Nephron progenitor cell (in vitro differentiated cells): Measurements from ENCODE around the gene NRGN.

Source experiments
- DNase-seq: peaks from one replicate; pipeline ENCODE4 v3.0.0; 2021
- H3K27ac Mint-ChIP-seq: 2 replicates; pipeline ENCODE4 v1.8.0; 2021; ENCODE audit warnings: mild to moderate bottlenecking, moderate library complexity, mixed read lengths
- H3K27me3 Mint-ChIP-seq: 2 replicates; pipeline ENCODE4 v1.8.0; 2021; ENCODE audit warnings: mild to moderate bottlenecking, low read depth, mixed read lengths; ENCODE audit not compliant: poor library complexity
- H3K36me3 Mint-ChIP-seq: 2 replicates; pipeline ENCODE4 v1.8.0; 2021; ENCODE audit warnings: low read depth, mixed read lengths
- H3K4me1 Mint-ChIP-seq: 2 replicates; pipeline ENCODE4 v1.8.0; 2021; ENCODE audit warnings: mixed read lengths
- H3K4me3 Mint-ChIP-seq: 2 replicates; pipeline ENCODE4 v1.8.0; 2021; ENCODE audit warnings: mild to moderate bottlenecking, moderate library complexity, mixed read lengths
- H3K9me3 Mint-ChIP-seq: 2 replicates; pipeline ENCODE4 v1.8.0; 2021; ENCODE audit warnings: mild to moderate bottlenecking, moderate library complexity, mixed read lengths
- TF ChIP-seq, protein P1 (sequence below): fragments of 200-600 bp; sonication (generic); IDR thresholded peaks from 2 replicates; pipeline ENCODE4 v1.5.0; 2021; ENCODE audit warnings: antibody characterized with exemption

Gene NRGN

DNA sequence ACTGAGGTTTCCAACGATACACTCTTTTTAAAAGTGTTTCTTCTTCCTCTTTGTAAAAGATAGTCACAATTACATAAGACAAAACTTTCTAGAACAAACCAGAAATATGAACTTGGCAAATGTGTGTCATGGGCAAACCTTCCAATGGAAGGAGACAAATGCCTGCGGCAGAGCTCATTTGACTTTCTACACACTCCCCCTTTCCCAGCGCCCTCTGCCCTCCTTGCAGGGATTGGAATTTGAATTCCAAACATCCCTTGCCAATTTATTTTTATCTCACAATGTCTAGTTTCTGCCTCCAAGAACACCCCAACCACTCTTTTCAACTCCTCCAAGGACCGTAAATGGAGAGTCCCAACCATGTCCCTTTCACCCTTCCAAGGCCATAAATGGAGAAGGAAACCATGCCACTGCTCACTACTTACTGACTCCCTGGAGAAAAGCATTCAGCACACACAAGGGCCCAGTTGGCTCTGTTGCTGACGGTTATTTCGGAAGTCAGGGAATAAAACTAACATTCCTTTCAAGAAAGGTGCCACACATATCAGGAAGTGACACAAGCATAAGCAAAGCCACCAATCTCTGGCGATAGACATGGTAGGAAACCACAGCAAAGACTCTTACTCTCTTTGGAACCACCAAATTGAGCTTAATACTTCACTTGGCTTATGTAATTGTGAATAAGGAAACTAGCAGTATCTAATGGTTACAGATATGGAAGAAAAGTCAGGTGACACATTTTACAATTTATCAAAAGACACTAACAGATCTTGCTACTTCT lies 37.3 kb downstream of the NRGN start:
- TF ChIP-seq, protein P1, sequence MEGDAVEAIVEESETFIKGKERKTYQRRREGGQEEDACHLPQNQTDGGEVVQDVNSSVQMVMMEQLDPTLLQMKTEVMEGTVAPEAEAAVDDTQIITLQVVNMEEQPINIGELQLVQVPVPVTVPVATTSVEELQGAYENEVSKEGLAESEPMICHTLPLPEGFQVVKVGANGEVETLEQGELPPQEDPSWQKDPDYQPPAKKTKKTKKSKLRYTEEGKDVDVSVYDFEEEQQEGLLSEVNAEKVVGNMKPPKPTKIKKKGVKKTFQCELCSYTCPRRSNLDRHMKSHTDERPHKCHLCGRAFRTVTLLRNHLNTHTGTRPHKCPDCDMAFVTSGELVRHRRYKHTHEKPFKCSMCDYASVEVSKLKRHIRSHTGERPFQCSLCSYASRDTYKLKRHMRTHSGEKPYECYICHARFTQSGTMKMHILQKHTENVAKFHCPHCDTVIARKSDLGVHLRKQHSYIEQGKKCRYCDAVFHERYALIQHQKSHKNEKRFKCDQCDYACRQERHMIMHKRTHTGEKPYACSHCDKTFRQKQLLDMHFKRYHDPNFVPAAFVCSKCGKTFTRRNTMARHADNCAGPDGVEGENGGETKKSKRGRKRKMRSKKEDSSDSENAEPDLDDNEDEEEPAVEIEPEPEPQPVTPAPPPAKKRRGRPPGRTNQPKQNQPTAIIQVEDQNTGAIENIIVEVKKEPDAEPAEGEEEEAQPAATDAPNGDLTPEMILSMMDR: no peak
- H3K27me3 Mint-ChIP-seq: no peaks in the 10 kb centered on the region
- H3K4me1 Mint-ChIP-seq: no peaks in the 10 kb centered on the region
- no peaks in the 10 kb centered on the region for H3K9me3 Mint-ChIP-seq
- H3K4me3 Mint-ChIP-seq: no peak overlapping the region
- H3K27ac Mint-ChIP-seq: no peak overlapping the region
- DNase-seq: no peak
- peaks cover 64% of the 10 kb centered on the region for H3K36me3 Mint-ChIP-seq

DNA sequence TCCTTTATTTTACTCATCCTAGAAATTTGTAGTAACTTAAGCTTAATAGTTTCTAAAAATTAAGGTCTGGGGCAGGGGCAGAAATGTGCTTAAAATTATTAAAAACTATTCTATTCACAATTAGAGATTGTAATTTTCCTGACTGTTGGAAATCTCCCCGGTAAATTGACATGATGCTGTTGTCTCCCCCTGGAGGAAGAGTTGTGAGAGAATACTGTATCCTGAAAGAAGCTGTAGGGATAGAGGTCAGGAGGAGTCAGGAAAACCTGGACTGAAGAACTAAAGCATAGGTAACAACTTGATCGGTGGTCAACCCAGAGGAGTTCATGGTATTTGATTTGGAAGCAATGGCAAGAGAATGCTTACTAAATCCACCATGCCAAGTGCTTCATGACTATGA lies 38.5 kb downstream of the NRGN start:
- H3K9me3 Mint-ChIP-seq: no peaks in the 10 kb centered on the region

DNA sequence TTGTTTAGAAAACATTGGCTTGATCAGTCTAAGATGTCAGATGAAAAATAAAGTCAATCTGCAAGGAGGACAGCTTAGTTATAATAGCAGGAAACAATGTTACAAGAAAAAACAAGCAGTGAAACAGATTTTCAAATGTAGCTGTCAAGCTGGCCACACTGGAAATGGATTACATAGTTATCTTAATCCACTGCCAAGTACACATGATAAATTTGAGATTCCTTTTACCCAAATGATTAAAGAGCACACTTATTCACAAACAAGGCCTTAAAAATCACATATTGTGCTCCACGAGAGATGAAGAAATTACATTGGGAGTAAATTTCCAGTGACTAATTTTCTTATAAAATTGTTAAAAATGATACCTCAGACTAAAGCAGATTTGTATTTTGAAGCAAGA lies 39.8 kb downstream of the NRGN start:
- Mint-ChIP-seq H3K36me3 (peaks cover 59% of the 10 kb centered on the region), H3K4me3 (no peak overlapping the region), H3K4me1 (no peaks in the 10 kb centered on the region), H3K27ac (no peak overlapping the region), H3K27me3 (no peaks in the 10 kb centered on the region), H3K9me3 (no peaks in the 10 kb centered on the region)
- TF ChIP-seq, protein P1: no peak
- DNase-seq: no peak

More for the DNA sequence above, 38.5 kb downstream of the NRGN start:
- Mint-ChIP-seq H3K27me3 (no peaks in the 10 kb centered on the region), H3K36me3 (peaks cover 54% of the 10 kb centered on the region), H3K4me1 (no peaks in the 10 kb centered on the region), H3K27ac (no peak overlapping the region), H3K4me3 (no peak overlapping the region)
- no peak for DNase-seq
- TF ChIP-seq, protein P1: no peak

DNA sequence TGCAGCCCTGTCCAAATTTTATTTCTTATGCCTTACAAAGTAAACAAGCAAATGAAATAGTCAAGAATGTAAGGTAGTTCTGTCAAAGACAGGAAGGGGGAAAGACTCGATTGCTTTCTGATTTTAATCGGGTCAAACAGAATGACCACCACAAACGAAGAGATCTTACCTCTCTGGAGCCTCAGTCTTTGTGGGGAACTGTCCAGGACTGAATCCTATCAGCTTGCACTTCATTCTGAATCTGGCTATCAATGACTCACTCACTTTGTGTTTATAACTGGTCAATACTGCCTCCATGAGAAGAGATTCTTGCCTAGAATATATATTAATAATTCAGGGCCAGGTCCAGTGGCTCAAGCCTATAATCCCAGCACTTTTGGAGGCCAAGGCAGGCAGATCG lies 43.3 kb downstream of the NRGN start:
- Mint-ChIP-seq H3K9me3 (no peaks in the 10 kb centered on the region), H3K36me3 (peaks cover 40% of the 10 kb centered on the region), H3K27me3 (no peaks in the 10 kb centered on the region), H3K4me1 (no peaks in the 10 kb centered on the region), H3K27ac (no peak overlapping the region), H3K4me3 (no peak overlapping the region)
- no peak for DNase-seq
- TF ChIP-seq, protein P1: no peak

DNA sequence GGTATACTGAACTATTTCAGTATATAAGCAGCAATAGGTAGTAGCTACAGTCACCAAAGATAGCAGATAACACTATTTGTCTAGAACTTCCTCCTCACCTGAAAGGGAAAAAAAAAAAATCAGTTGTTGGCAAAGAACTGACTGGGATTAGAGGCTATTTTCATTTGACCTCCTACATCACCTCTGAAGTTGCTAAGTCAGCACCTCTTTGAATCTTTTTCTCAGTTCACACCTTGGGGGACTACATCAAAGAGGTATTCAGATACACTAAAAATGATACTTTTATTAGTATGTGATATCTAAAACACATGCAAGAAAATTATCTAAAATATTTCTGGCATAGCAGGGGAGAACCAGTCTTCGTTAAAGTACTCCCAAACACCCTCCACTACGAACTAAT lies 44.3 kb downstream of the NRGN start:
- TF ChIP-seq, protein P1: no peak
- no peak overlapping the region for H3K4me3 Mint-ChIP-seq

DNA sequence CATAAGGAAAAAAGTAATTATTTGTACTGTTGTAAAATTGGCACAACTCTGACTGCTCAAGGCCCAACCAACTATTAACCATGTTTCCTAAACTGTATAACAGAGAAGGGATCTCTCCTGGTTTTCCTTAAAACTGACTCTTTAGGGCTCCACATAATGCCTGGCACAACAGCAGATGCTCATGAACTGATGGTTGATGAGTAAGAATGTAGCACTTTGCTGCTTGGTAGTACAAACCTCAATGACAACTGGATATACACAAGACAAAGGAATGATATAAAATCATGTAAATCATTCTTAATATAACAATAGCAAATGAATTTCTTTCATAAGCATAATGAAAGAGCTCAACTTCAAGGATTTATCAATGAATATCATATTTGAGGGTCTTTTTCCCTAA lies 48.8 kb downstream of the NRGN start:
- H3K4me3 Mint-ChIP-seq: no peak overlapping the region

More for the DNA sequence above, 44.3 kb downstream of the NRGN start:
- Mint-ChIP-seq H3K9me3 (no peaks in the 10 kb centered on the region), H3K4me1 (no peaks in the 10 kb centered on the region), H3K36me3 (peaks cover 30% of the 10 kb centered on the region), H3K27me3 (no peaks in the 10 kb centered on the region), H3K27ac (no peak overlapping the region)
- DNase-seq: no peak

More for the DNA sequence above, 48.8 kb downstream of the NRGN start:
- Mint-ChIP-seq H3K36me3 (peaks cover 20% of the 10 kb centered on the region), H3K9me3 (no peaks in the 10 kb centered on the region), H3K4me1 (peaks cover 27% of the 10 kb centered on the region), H3K27me3 (no peaks in the 10 kb centered on the region), H3K27ac (no peak overlapping the region)
- TF ChIP-seq, protein P1: no peak
- no peak for DNase-seq
